ENCODE results near the gene ZDHHC21.

GRCh38 chr9:14608540-14608939, 84.7 kb downstream of the ZDHHC21 start:
- TF ChIP-seq EZH2phosphoT487 (IDR thresholded peaks at IDR 0.05; ENCODE audit: unreplicated experiment) (no peak), JUNB (IDR thresholded peaks at IDR 0.05; ENCODE audit: unreplicated experiment) (no peak)
- TF ChIP-seq, protein P1, sequence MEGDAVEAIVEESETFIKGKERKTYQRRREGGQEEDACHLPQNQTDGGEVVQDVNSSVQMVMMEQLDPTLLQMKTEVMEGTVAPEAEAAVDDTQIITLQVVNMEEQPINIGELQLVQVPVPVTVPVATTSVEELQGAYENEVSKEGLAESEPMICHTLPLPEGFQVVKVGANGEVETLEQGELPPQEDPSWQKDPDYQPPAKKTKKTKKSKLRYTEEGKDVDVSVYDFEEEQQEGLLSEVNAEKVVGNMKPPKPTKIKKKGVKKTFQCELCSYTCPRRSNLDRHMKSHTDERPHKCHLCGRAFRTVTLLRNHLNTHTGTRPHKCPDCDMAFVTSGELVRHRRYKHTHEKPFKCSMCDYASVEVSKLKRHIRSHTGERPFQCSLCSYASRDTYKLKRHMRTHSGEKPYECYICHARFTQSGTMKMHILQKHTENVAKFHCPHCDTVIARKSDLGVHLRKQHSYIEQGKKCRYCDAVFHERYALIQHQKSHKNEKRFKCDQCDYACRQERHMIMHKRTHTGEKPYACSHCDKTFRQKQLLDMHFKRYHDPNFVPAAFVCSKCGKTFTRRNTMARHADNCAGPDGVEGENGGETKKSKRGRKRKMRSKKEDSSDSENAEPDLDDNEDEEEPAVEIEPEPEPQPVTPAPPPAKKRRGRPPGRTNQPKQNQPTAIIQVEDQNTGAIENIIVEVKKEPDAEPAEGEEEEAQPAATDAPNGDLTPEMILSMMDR (conservative IDR thresholded peaks at IDR 0.05; ENCODE audit: low read depth in 2 of 2) = no peak
